ENCODE measurements around the gene DNAJC5. TPM values are rescaled to one million over a fixed set of nuclear protein-coding genes. Genes with fewer than 3 reads are reported as not detected.

Gene DNAJC5
- total RNA-seq, 1 experiment from 2014 or later: 124 TPM

- BruUV-seq (replicated peaks): no TSS peak
- Histone ChIP-seq H3K36me3 (ENCODE audit: control insufficient read depth, insufficient read depth, low read length) (peaks cover 15% of the 10 kb centered on the region), H3K4me3 (ENCODE audit: low read depth, low read length) (no peak overlapping the region), H3K27me3 (replicated peaks; ENCODE audit: control insufficient read depth, insufficient read depth, low read length) (no peaks in the 10 kb centered on the region), H3K4me1 (peaks cover 18% of the 10 kb centered on the region), H3K9me3 (no peaks in the 10 kb centered on the region)
- Mint-ChIP-seq H3K36me3 (ENCODE audit: insufficient read depth, unreplicated experiment) (peaks cover 81% of the 10 kb centered on the region), H3K27ac (ENCODE audit: unreplicated experiment) (no peak overlapping the region), H3K4me3 (ENCODE audit: unreplicated experiment) (no peak overlapping the region), H3K27me3 (ENCODE audit: insufficient read depth, unreplicated experiment) (no peaks in the 10 kb centered on the region), H3K9me3 (ENCODE audit: unreplicated experiment) (no peaks in the 10 kb centered on the region), H3K4me1 (ENCODE audit: low read depth, unreplicated experiment) (no peaks in the 10 kb centered on the region)
- CTCF ChIA-PET: no interaction called here
- DNase-seq: no peak
- POLR2A ChIA-PET: no interaction called here
- no peak for TF ChIP-seq CTCF (IDR thresholded peaks at IDR 0.05; ENCODE audit: insufficient read depth in 1 of 2, low read depth in 1 of 2, low read length in 1 of 2, severe bottlenecking in 1 of 2, unreplicated experiment in 1 of 2)
- intact Hi-C loops (cut with micrococcal nuclease; ENCODE audit: unreplicated experiment): loop anchor here (10.0 kb wide), 2 partner anchors 174 to 266 kb away; partner anchors contain the start of genes GMEB2 and TCEA2
Measured at GRCh38 chr20:63890616-63891015, 4.3 kb upstream of the DNAJC5 start.

- no peaks in the 10 kb centered on the region for H3K27me3 Mint-ChIP-seq (ENCODE audit: insufficient read depth, unreplicated experiment)
- H3K9me3 ChIP-seq: no peaks in the 10 kb centered on the region
- POLR2A ChIA-PET: interaction anchor here (0.8 kb wide), 1 partner anchor 26 kb away, joined by 6 read pairs; the partner anchor contains the start of gene TPD52L2
- TSS peak; percentile 38 for BruUV-seq (replicated peaks)
- H3K36me3 Mint-ChIP-seq (ENCODE audit: insufficient read depth, unreplicated experiment): peaks cover 81% of the 10 kb centered on the region
- peaks cover 18% of the 10 kb centered on the region for H3K4me1 ChIP-seq
- H3K4me3 ChIP-seq (ENCODE audit: low read depth, low read length): no peak overlapping the region
- H3K4me1 Mint-ChIP-seq (ENCODE audit: low read depth, unreplicated experiment): peaks cover 4% of the 10 kb centered on the region
- no peak overlapping the region for H3K4me3 Mint-ChIP-seq (ENCODE audit: unreplicated experiment)
- no peaks in the 10 kb centered on the region for H3K27me3 ChIP-seq (replicated peaks; ENCODE audit: control insufficient read depth, insufficient read depth, low read length)
- DNase-seq: no peak
- H3K9me3 Mint-ChIP-seq (ENCODE audit: unreplicated experiment): no peaks in the 10 kb centered on the region
- CTCF ChIA-PET: interaction anchor here (0.6 kb wide), 1 partner anchor 290 kb away, joined by 3 read pairs; no protein-coding TSS in a partner anchor
- peaks cover 12% of the 10 kb centered on the region for H3K36me3 ChIP-seq (ENCODE audit: control insufficient read depth, insufficient read depth, low read length)
- no peak for TF ChIP-seq CTCF (IDR thresholded peaks at IDR 0.05; ENCODE audit: insufficient read depth in 1 of 2, low read depth in 1 of 2, low read length in 1 of 2, severe bottlenecking in 1 of 2, unreplicated experiment in 1 of 2)
- H3K27ac Mint-ChIP-seq (ENCODE audit: unreplicated experiment): peak overlapping the region; percentile 26
- intact Hi-C loops (cut with micrococcal nuclease; ENCODE audit: unreplicated experiment): loop anchor here (10.0 kb wide), 2 partner anchors 173 to 267 kb away; partner anchors contain the start of genes GMEB2 and TCEA2
Measured at GRCh38 chr20:63891061-63892002, 3.6 kb upstream of the DNAJC5 start.

GRCh38 chr20:63892402-63892801, 2.5 kb upstream of the DNAJC5 start:
- ChIA-PET POLR2A (interaction anchor here (0.8 kb wide), 1 partner anchor 27 kb away, joined by 6 read pairs; the partner anchor contains the start of gene TPD52L2), CTCF (interaction anchor here (0.9 kb wide), 1 partner anchor 88 kb away, joined by 3 read pairs; the partner anchor contains the start of gene PRPF6)
- H3K36me3 ChIP-seq (ENCODE audit: control insufficient read depth, insufficient read depth, low read length): peaks cover 12% of the 10 kb centered on the region
- BruUV-seq (replicated peaks): no TSS peak
- no peak overlapping the region for H3K27ac Mint-ChIP-seq (ENCODE audit: unreplicated experiment)
- no peak for TF ChIP-seq CTCF (IDR thresholded peaks at IDR 0.05; ENCODE audit: insufficient read depth in 1 of 2, low read depth in 1 of 2, low read length in 1 of 2, severe bottlenecking in 1 of 2, unreplicated experiment in 1 of 2)
- H3K27me3 ChIP-seq (replicated peaks; ENCODE audit: control insufficient read depth, insufficient read depth, low read length): no peaks in the 10 kb centered on the region
- H3K4me1 ChIP-seq: peaks cover 25% of the 10 kb centered on the region
- intact Hi-C loops (cut with micrococcal nuclease; ENCODE audit: unreplicated experiment): loop anchor here (10.0 kb wide), 2 partner anchors 172 to 268 kb away; partner anchors contain the start of genes GMEB2 and TCEA2
- peaks cover 12% of the 10 kb centered on the region for H3K4me1 Mint-ChIP-seq (ENCODE audit: low read depth, unreplicated experiment)
- DNase-seq: no peak
- H3K27me3 Mint-ChIP-seq (ENCODE audit: insufficient read depth, unreplicated experiment): no peaks in the 10 kb centered on the region
- H3K4me3 Mint-ChIP-seq (ENCODE audit: unreplicated experiment): no peak overlapping the region
- no peaks in the 10 kb centered on the region for H3K9me3 ChIP-seq
- H3K4me3 ChIP-seq (ENCODE audit: low read depth, low read length): no peak overlapping the region
- no peaks in the 10 kb centered on the region for H3K9me3 Mint-ChIP-seq (ENCODE audit: unreplicated experiment)
- peaks cover 80% of the 10 kb centered on the region for H3K36me3 Mint-ChIP-seq (ENCODE audit: insufficient read depth, unreplicated experiment)
